HepG2 (cell line): Measurements from ENCODE around the gene DDN. TPM values are rescaled to one million over a fixed set of nuclear protein-coding genes. Genes with fewer than 3 reads are reported as not detected.

Experiments
- ATAC-seq: fragments of 200-7000 bp; cut with Tn5 transposase; 3 replicates; pipeline ENCODE4 v1.9.1; 2020; ENCODE audit warnings: mild to moderate bottlenecking, moderate library complexity
- BruUV-seq: library from RNA; stranded (reverse); fragments of 400-500 nt; replicated peaks from 2 replicates; lab custom pipeline; 2021; lab: Mats Ljungman, UMichigan
- CTCF ChIA-PET: fragments of 300-600 bp; formaldehyde crosslinking; extraction: SDS; loops from one replicate; lab custom pipeline; 2021; ENCODE audit warnings: low total read pairs, inconsistent platforms, low intra/inter-chr PET ratio; lab: Yijun Ruan, JAX
- POLR2A ChIA-PET: fragments of 350-600 bp; sonication (Branson Sonifier 250); formaldehyde crosslinking; loops from one replicate; lab custom pipeline; 2020; ENCODE audit warnings: antibody characterized with exemption, inconsistent platforms; lab: Yijun Ruan, JAX
- DNase-seq: peaks from one replicate; pipeline ENCODE4 v3.0.0-alpha.2; 2015; ENCODE audit warnings: low spot score
- FAIRE-seq: peaks from 3 replicates; lab custom pipeline; 2011; peaks lifted over from hg19 to GRCh38; lab: Jason Lieb, UNC
- H2AFZ ChIP-seq: one replicate; pipeline ENCODE4 v1.6.1; 2011; ENCODE audit warnings: low read length, inconsistent platforms
- H3K27ac ChIP-seq: fragments of 300-600 bp; 3 replicates; pipeline ENCODE4 v1.8.0; 2011; ENCODE audit warnings: mixed run types, mild to moderate bottlenecking, mixed read lengths, low read length, inconsistent platforms; ENCODE audit not compliant: insufficient read depth; ENCODE audit errors: extremely low read length
- H3K27me3 ChIP-seq, 2 experiments: fragments of 200-600 bp in 1 of 2; 2 replicates in 1 of 2; 3 replicates in 1 of 2; pipeline versions ENCODE4 v1.6.0 to v1.8.0; 2011; ENCODE audit warnings: low read length in 2 of 2, mild to moderate bottlenecking in 2 of 2, moderate library complexity in 2 of 2, inconsistent platforms in 1 of 2; ENCODE audit not compliant: insufficient read depth in 2 of 2, control insufficient read depth in 1 of 2
- H3K36me3 ChIP-seq, 2 experiments: fragments of 200-600 bp in 1 of 2; replicated peaks in 1 of 2; 2 replicates in 1 of 2; 3 replicates in 1 of 2; pipeline versions ENCODE4 v1.5.1 to v1.8.0; 2011; ENCODE audit warnings: low read length in 2 of 2, inconsistent platforms in 1 of 2; ENCODE audit not compliant: insufficient read depth in 2 of 2, control insufficient read depth in 1 of 2
- H3K4me1 ChIP-seq: 2 replicates; pipeline ENCODE4 v1.5.1; 2012; ENCODE audit warnings: low read length, inconsistent platforms; ENCODE audit not compliant: insufficient read depth
- H3K4me2 ChIP-seq: 2 replicates; pipeline ENCODE4 v1.6.0; 2011; ENCODE audit warnings: low read depth, low read length, inconsistent platforms
- H3K4me3 ChIP-seq, 3 experiments: fragments of 200-600 bp in 1 of 3; sonication (generic), shearing (Covaris generic) in 1 of 3; replicated peaks in 1 of 3; 2 replicates each; pipeline ENCODE4 v1.5.1; 2011 to 2016; ENCODE audit warnings: low read length in 3 of 3, inconsistent platforms in 2 of 3, low read depth in 2 of 3, mild to moderate bottlenecking in 2 of 3, control low read depth in 1 of 3, mixed read lengths in 1 of 3; ENCODE audit not compliant: insufficient read depth in 1 of 3
- H3K79me2 ChIP-seq: one replicate; pipeline ENCODE4 v1.6.1; 2011; ENCODE audit warnings: low read length, inconsistent platforms; ENCODE audit not compliant: insufficient read depth
- H3K9ac ChIP-seq: 2 replicates; pipeline ENCODE4 v1.6.0; 2011; ENCODE audit warnings: mild to moderate bottlenecking, low read depth, low read length, inconsistent platforms; ENCODE audit not compliant: insufficient read depth
- H3K9me3 ChIP-seq: 2 replicates; pipeline ENCODE4 v1.5.1; 2012; ENCODE audit warnings: mild to moderate bottlenecking, low read length
- H4K20me1 ChIP-seq: 2 replicates; pipeline ENCODE4 v1.6.0; 2011; ENCODE audit warnings: inconsistent platforms, mild to moderate bottlenecking, low read length, moderate library complexity; ENCODE audit not compliant: insufficient read depth
- ARID5B ChIP-seq: IDR thresholded peaks from 2 replicates; pipeline ENCODE4 v1.4.0; 2020; ENCODE audit warnings: mild to moderate bottlenecking, missing genetic modification reagents
- ERF ChIP-seq: IDR thresholded peaks from 2 replicates; pipeline ENCODE4 v1.6.1; 2018; ENCODE audit warnings: missing biosample characterization, missing genetic modification reagents
- PREB ChIP-seq: sonication (generic); formaldehyde crosslinking; IDR thresholded peaks from 2 replicates; pipeline ENCODE4 v1.4.0; 2020; ENCODE audit warnings: missing genetic modification reagents
- ZFP82 ChIP-seq: sonication (generic); formaldehyde crosslinking; IDR thresholded peaks from 2 replicates; pipeline ENCODE4 v1.5.1; 2020; ENCODE audit warnings: mild to moderate bottlenecking, missing genetic modification reagents, borderline replicate concordance
- ZFP91 ChIP-seq: sonication (generic); formaldehyde crosslinking; IDR thresholded peaks from 2 replicates; pipeline ENCODE4 v1.9.0; 2022; ENCODE audit warnings: missing genetic modification reagents, mild to moderate bottlenecking, borderline replicate concordance
- ZNF10 ChIP-seq: sonication (generic); formaldehyde crosslinking; IDR thresholded peaks from 2 replicates; pipeline ENCODE4 v1.4.0; 2020; ENCODE audit warnings: mild to moderate bottlenecking, low read depth, missing genetic modification reagents, borderline replicate concordance
- ZNF414 ChIP-seq: sonication (generic); formaldehyde crosslinking; IDR thresholded peaks from 2 replicates; pipeline ENCODE4 v1.5.0; 2020; ENCODE audit warnings: missing genetic modification reagents
- WGBS: methylation state at CpG from one replicate; pipeline ENCODE4 v1.1.6; 2017; ENCODE audit warnings: low lambda C conversion rate; 5-methylcytosine and 5-hydroxymethylcytosine counted together
- in situ Hi-C: cut with HindIII; loops from 2 replicates; pipeline ENCODE4 v1.10.0; 2017; ENCODE audit warnings: low pct_unique_long_range_greater_than_20kb; ENCODE audit not compliant: extremely low pct_ligation_motif_present
- intact Hi-C: fragments of 100-400 bp; cut with micrococcal nuclease; formaldehyde crosslinking; loops from one replicate; pipeline ENCODE4 v1.10.0; 2022; ENCODE audit not compliant: unreplicated experiment
- polyA plus RNA-seq, 8 experiments: library from polyadenylated mRNA; depleted of rRNA in 3 of 8; stranded (reverse) in 7 of 8; unstranded in 1 of 8; fragments of >200 nt; fragmentation: Illumina TruSeq in 4 of 8; extraction: Trizol in 4 of 8; gene quantifications; 2 replicates each; pipeline versions ENCODE4 v1.2.1 to v1.2.3, GENCODE V29; 2011 to 2016; ENCODE audit warnings: low read depth in 4 of 8, missing spikeins in 1 of 8, mixed read lengths in 1 of 8; ENCODE audit not compliant: insufficient read depth in 1 of 8
- total RNA-seq, 5 experiments: library from RNA; depleted of rRNA; stranded (reverse); fragments of >200 nt; fragmentation: Illumina TruSeq; extraction: Trizol; gene quantifications; 2 replicates each; pipeline ENCODE4 v1.2.3, GENCODE V29; 2016; ENCODE audit warnings: low read depth in 1 of 5

DDN gene
- total and polyA plus RNA-seq, 2 of the 13 experiments (the other 11 are each of a cell fraction or from before 2014, with no cell fraction given) = 0.24 to 0.53 TPM

GRCh38 chr12:49046129-49046895 lies 47.1 kb upstream of the DDN start:
- H3K79me2 ChIP-seq = no peaks in the 10 kb centered on the region
- no TSS peak for BruUV-seq
- H3K27ac ChIP-seq = no peak overlapping the region
- intact Hi-C loops = no loop called here
- no peak for DNase-seq
- CTCF ChIA-PET = no interaction called here
- ATAC-seq = no peak
- H3K4me1 ChIP-seq = no peaks in the 10 kb centered on the region
- H3K9ac ChIP-seq = no peak overlapping the region
- TF ChIP-seq ZNF414 (CRISPR knock-in tag) (no peak), ZFP91 (CRISPR knock-in tag) (no peak), ARID5B (no peak), ERF (CRISPR knock-in tag) (no peak), PREB (no peak), ZFP82 (CRISPR knock-in tag) (no peak), ZNF10 (CRISPR knock-in tag) (no peak)
- 100% methylated on average over 11 of the region's 12 CpGs for WGBS
- H3K4me2 ChIP-seq = no peak overlapping the region
- H3K36me3 ChIP-seq = peaks cover 73 to 96% of the 10 kb centered on the region in 2 experiments
- no peaks in the 10 kb centered on the region for H3K9me3 ChIP-seq
- 0 out of 2 replicates have a peak, but pooled peaks cover 6% of the 10 kb centered on the region for H4K20me1 ChIP-seq
- H3K4me3 ChIP-seq = no peak overlapping the region
- POLR2A ChIA-PET = no interaction called here
- in situ Hi-C loops = no loop called here
- no peak overlapping the region for H2AFZ ChIP-seq
- H3K27me3 ChIP-seq = no peaks in the 10 kb centered on the region
- FAIRE-seq = no peak
